HCT116 (cell line): ENCODE data around the gene TAS2R3. TPM values are rescaled to one million over a fixed set of nuclear protein-coding genes. Genes with fewer than 3 reads are reported as not detected.

Experiments used
- ATAC-seq: fragments of 200-7000 bp; cut with Tn5 transposase; 2 replicates; pipeline ENCODE4 v1.9.1; 2020; ENCODE audit warnings: mild to moderate bottlenecking, moderate library complexity
- BruUV-seq: library from RNA; stranded (reverse); fragments of 400-500 nt; replicated peaks from 2 replicates; lab custom pipeline; 2021; lab: Mats Ljungman, UMichigan
- CTCF ChIA-PET: fragments of 300-600 bp; sonication (Branson Sonifier 250); formaldehyde crosslinking; loops from one replicate; lab custom pipeline; 2021; ENCODE audit warnings: antibody characterized with exemption; lab: Charles Lee
- POLR2A ChIA-PET: fragments of 300-600, 350-600 bp; sonication (Branson Sonifier 250); formaldehyde crosslinking; loops from one replicate; lab custom pipeline; 2021; ENCODE audit warnings: antibody characterized with exemption; lab: Charles Lee
- RAD21 ChIA-PET, 2 experiments: fragments of 300-600 bp; sonication (Branson Sonifier 250); formaldehyde crosslinking; loops; one replicate each; lab custom pipeline; 2023; ENCODE audit warnings: low total read pairs in 2 of 2; ENCODE audit not compliant: uncharacterized antibody in 2 of 2, unreplicated experiment in 2 of 2, low non-redundant PET in 1 of 2; lab: Charles Lee
- DNase-seq: peaks from one replicate; pipeline ENCODE4 v3.0.0-alpha.2; 2010; ENCODE audit warnings: low read depth, low spot score
- H2AFZ ChIP-seq: fragments of 200-600 bp; shearing (Covaris generic), sonication (generic); 2 replicates; pipeline ENCODE4 v1.6.1; 2017; ENCODE audit warnings: low read depth, mixed run types, mixed read lengths, antibody characterized with exemption, low read length; ENCODE audit not compliant: poor library complexity, severe bottlenecking
- H3K27ac ChIP-seq: 2 replicates; pipeline ENCODE4 v1.5.1; 2012; ENCODE audit warnings: low read depth, low read length
- H3K27me3 ChIP-seq: fragments of 200-600 bp; sonication (generic); 2 replicates; pipeline ENCODE4 v1.6.1; 2016; ENCODE audit warnings: mixed run types, low read length, mixed read lengths; ENCODE audit not compliant: insufficient read depth
- H3K36me3 ChIP-seq, 2 experiments: fragments of 200-500 bp in 1 of 2; fragments of 200-600 bp in 1 of 2; sonication (Bioruptor generic) in 1 of 2; sonication (generic) in 1 of 2; 2 replicates each; pipeline versions ENCODE4 v1.5.1 to v1.6.1; 2014 to 2016; ENCODE audit warnings: low read length in 2 of 2, inconsistent platforms in 1 of 2, mixed read lengths in 1 of 2, mixed run types in 1 of 2; ENCODE audit not compliant: insufficient read depth in 2 of 2, control insufficient read depth in 1 of 2
- H3K4me1 ChIP-seq, 2 experiments: fragments of 200-600 bp in 1 of 2; sonication (generic) in 1 of 2; 2 replicates each; pipeline versions ENCODE4 v1.5.1 to v1.6.1; 2012 to 2017; ENCODE audit warnings: low read length in 2 of 2, inconsistent platforms in 1 of 2, mild to moderate bottlenecking in 1 of 2, mixed read lengths in 1 of 2, mixed run types in 1 of 2, moderate library complexity in 1 of 2; ENCODE audit not compliant: insufficient read depth in 2 of 2, control insufficient read depth in 1 of 2
- H3K4me2 ChIP-seq: fragments of 200-600 bp; sonication (generic); 2 replicates; pipeline ENCODE4 v1.6.1; 2017; ENCODE audit warnings: mixed run types, low read length, mixed read lengths
- H3K4me3 ChIP-seq, 2 experiments: fragments of 200-600 bp in 1 of 2; sonication (generic) in 1 of 2; replicated peaks in 1 of 2; 2 replicates each; pipeline ENCODE4 v1.5.1; 2011 to 2016; ENCODE audit warnings: low read length in 2 of 2, control low read depth in 1 of 2, low read depth in 1 of 2, mild to moderate bottlenecking in 1 of 2, mixed read lengths in 1 of 2, mixed run types in 1 of 2
- H3K79me2 ChIP-seq: fragments of 200-600 bp; sonication (generic); 2 replicates; pipeline ENCODE4 v1.6.1; 2017; ENCODE audit warnings: mild to moderate bottlenecking, mixed run types, low read length, moderate library complexity, mixed read lengths; ENCODE audit not compliant: insufficient read depth
- H3K9ac ChIP-seq: fragments of 200-600 bp; sonication (generic); 2 replicates; pipeline ENCODE4 v1.6.1; 2016; ENCODE audit warnings: low read length, mixed read lengths
- H3K9me2 ChIP-seq: fragments of 200-600 bp; sonication (generic), shearing (Covaris generic); 2 replicates; pipeline ENCODE4 v1.6.1; 2017; ENCODE audit warnings: mixed run types, mild to moderate bottlenecking, moderate library complexity; ENCODE audit not compliant: insufficient read depth
- H3K9me3 ChIP-seq, 2 experiments: fragments of 200-500 bp in 1 of 2; fragments of 200-600 bp in 1 of 2; sonication (Bioruptor generic) in 1 of 2; sonication (generic) in 1 of 2; 2 replicates each; pipeline ENCODE4 v1.6.1; 2014 to 2017; ENCODE audit warnings: low read length in 2 of 2, mixed read lengths in 2 of 2, inconsistent platforms in 1 of 2, low read depth in 1 of 2, mild to moderate bottlenecking in 1 of 2, mixed run types in 1 of 2, moderate library complexity in 1 of 2; ENCODE audit not compliant: control insufficient read depth in 1 of 2, insufficient read depth in 1 of 2
- H4K20me1 ChIP-seq: fragments of 200-600 bp; sonication (generic), shearing (Covaris generic); 2 replicates; pipeline ENCODE4 v1.6.1; 2017; ENCODE audit warnings: mixed run types, mild to moderate bottlenecking, moderate library complexity; ENCODE audit not compliant: insufficient read depth
- CEBPB ChIP-seq: IDR thresholded peaks from 2 replicates; pipeline ENCODE4 v1.6.1; 2012; ENCODE audit warnings: low read depth
- ELF1 ChIP-seq: IDR thresholded peaks from 2 replicates; pipeline ENCODE4 v1.6.1; 2012; ENCODE audit warnings: low read depth, borderline replicate concordance
- EZH2 ChIP-seq: fragments of 200-600 bp; sonication (generic); IDR thresholded peaks from 2 replicates; pipeline ENCODE4 v1.6.1; 2017; ENCODE audit warnings: antibody characterized with exemption, mixed run types
- YY1 ChIP-seq: IDR thresholded peaks from 2 replicates; pipeline ENCODE4 v1.6.1; 2011; ENCODE audit warnings: low read length, low read depth, moderate library complexity, mild to moderate bottlenecking; ENCODE audit not compliant: insufficient replicate concordance; ENCODE audit errors: extremely low read depth
- ZFX ChIP-seq: fragments of 450-650 bp; IDR thresholded peaks from 2 replicates; pipeline ENCODE4 v1.6.1; 2017
- intact Hi-C: fragments of 100-400 bp; cut with micrococcal nuclease; formaldehyde crosslinking; loops from 2 replicates; pipeline ENCODE4 v1.10.0; 2022
- total RNA-seq: library from RNA; stranded (reverse); gene quantifications from one replicate; pipeline ENCODE4 v1.2.1, GENCODE V29; 2021; ENCODE audit not compliant: unreplicated experiment
- TF ChIP-seq, protein P1 (sequence below): IDR thresholded peaks from 2 replicates; pipeline ENCODE4 v1.6.1; 2012; ENCODE audit warnings: low read depth

TAS2R3 gene
- total RNA-seq, 1 experiment from 2014 or later: 1.4 TPM

DNA sequence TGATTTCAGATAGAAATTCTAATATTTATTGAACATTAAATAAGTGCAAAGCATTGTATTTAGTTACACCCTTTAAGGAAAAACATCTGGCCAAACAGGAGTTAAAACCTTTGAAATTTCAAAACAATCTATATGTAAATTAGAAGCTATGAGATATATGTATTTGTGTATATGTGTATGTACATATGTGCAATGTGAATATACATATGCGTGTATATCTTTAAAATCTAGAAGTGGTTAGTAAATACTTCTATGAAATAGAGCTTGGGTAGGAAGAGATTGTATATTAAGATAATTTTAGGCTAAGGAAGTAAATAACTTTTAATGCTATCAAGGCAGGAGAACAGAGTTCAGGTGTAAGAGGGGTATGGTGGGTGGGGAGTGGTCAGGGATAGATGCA lies 46.4 kb upstream of the TAS2R3 start:
- POLR2A ChIA-PET: no interaction called here
- Histone ChIP-seq H3K27me3 (peaks cover 23% of the 10 kb centered on the region; the same call in 1 of the 2 replicates), H3K4me1 (no peaks in the 10 kb centered on the region), H4K20me1 (no peaks in the 10 kb centered on the region), H3K27ac (no peak overlapping the region), H3K9me2 (no peaks in the 10 kb centered on the region), H3K36me3 (no peaks in the 10 kb centered on the region), H3K4me2 (no peak overlapping the region), H3K4me3 (no peak overlapping the region), H3K9me3 (no peaks in the 10 kb centered on the region), H3K9ac (no peak overlapping the region), H3K79me2 (no peaks in the 10 kb centered on the region), H2AFZ (no peak overlapping the region)
- DNase-seq (no peak), ATAC-seq (no peak)
- CTCF ChIA-PET: interaction anchor here (1.4 kb wide), 1 partner anchor 20 kb away, joined by 5 read pairs; the partner anchor contains the start of gene SSBP1
- intact Hi-C loops: no loop called here
- TF ChIP-seq, protein P1, sequence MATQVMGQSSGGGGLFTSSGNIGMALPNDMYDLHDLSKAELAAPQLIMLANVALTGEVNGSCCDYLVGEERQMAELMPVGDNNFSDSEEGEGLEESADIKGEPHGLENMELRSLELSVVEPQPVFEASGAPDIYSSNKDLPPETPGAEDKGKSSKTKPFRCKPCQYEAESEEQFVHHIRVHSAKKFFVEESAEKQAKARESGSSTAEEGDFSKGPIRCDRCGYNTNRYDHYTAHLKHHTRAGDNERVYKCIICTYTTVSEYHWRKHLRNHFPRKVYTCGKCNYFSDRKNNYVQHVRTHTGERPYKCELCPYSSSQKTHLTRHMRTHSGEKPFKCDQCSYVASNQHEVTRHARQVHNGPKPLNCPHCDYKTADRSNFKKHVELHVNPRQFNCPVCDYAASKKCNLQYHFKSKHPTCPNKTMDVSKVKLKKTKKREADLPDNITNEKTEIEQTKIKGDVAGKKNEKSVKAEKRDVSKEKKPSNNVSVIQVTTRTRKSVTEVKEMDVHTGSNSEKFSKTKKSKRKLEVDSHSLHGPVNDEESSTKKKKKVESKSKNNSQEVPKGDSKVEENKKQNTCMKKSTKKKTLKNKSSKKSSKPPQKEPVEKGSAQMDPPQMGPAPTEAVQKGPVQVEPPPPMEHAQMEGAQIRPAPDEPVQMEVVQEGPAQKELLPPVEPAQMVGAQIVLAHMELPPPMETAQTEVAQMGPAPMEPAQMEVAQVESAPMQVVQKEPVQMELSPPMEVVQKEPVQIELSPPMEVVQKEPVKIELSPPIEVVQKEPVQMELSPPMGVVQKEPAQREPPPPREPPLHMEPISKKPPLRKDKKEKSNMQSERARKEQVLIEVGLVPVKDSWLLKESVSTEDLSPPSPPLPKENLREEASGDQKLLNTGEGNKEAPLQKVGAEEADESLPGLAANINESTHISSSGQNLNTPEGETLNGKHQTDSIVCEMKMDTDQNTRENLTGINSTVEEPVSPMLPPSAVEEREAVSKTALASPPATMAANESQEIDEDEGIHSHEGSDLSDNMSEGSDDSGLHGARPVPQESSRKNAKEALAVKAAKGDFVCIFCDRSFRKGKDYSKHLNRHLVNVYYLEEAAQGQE: no peak
- TF ChIP-seq ZFX (no peak), CEBPB (no peak), ELF1 (no peak), EZH2 (no peak), YY1 (no peak)
- RAD21 ChIA-PET: no interaction called here
- no TSS peak for BruUV-seq

DNA sequence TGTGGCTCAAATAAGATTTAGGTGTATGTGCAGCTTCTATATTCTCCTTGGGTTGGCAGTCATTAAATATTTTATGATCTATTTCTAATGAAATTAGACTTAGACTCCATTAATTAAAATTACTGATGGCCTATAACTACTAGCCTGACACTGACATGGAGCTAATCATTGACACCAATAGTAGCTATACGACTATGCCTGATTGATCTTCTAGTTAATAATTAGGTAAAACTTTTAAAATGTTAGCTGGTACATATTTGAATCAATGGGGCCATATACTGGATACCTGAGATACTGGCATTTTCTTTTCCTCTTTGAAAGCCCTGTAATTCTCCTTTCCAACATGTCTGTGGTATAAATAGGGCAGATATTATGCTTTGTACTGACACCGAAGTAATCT lies 41.4 kb upstream of the TAS2R3 start:
- Histone ChIP-seq H3K27me3 (no peaks in the 10 kb centered on the region), H4K20me1 (no peaks in the 10 kb centered on the region), H3K9me3 (no peaks in the 10 kb centered on the region), H3K27ac (no peak overlapping the region), H3K9me2 (no peaks in the 10 kb centered on the region), H3K79me2 (no peaks in the 10 kb centered on the region), H3K4me3 (no peak overlapping the region), H3K9ac (no peak overlapping the region), H3K36me3 (no peaks in the 10 kb centered on the region), H3K4me1 (no peaks in the 10 kb centered on the region), H3K4me2 (no peak overlapping the region), H2AFZ (no peak overlapping the region)
- DNase-seq (no peak), ATAC-seq (no peak)
- BruUV-seq: no TSS peak
- RAD21 ChIA-PET: no interaction called here
- intact Hi-C loops: no loop called here
- POLR2A ChIA-PET: interaction anchor here (1.6 kb wide), 1 partner anchor 15 kb away, joined by 4 read pairs; the partner anchor contains the start of gene SSBP1
- no peak for TF ChIP-seq YY1
- CTCF ChIA-PET: interaction anchor here (1.7 kb wide), 1 partner anchor 16 kb away, joined by 4 read pairs; the partner anchor contains the start of gene SSBP1
